H1 (cell line): ENCODE measurements around the gene NLK. TPM values are rescaled to one million over a fixed set of nuclear protein-coding genes. Genes with fewer than 3 reads are reported as not detected.

ENCODE experiments used
- CTCF ChIA-PET: fragments of 300-600 bp; sonication (Branson Sonifier 250); formaldehyde crosslinking; loops from one replicate; lab custom pipeline; 2021; ENCODE audit not compliant: partially characterized antibody; lab: Charles Lee
- POLR2A ChIA-PET: fragments of 300-600 bp; sonication (Branson Sonifier 250); formaldehyde crosslinking; loops from one replicate; lab custom pipeline; 2021; ENCODE audit warnings: inconsistent platforms; ENCODE audit not compliant: partially characterized antibody; lab: Charles Lee
- DNase-seq, 2 experiments: peaks; one replicate each; pipeline versions ENCODE4 v3.0.0 to v3.0.0-alpha.2; 2010 to 2022; ENCODE audit warnings: low spot score in 2 of 2, low read depth in 1 of 2, mixed read lengths in 1 of 2
- FAIRE-seq: peaks from 2 replicates; lab custom pipeline; 2011; peaks lifted over from hg19 to GRCh38; lab: Jason Lieb, UNC
- H2AFZ ChIP-seq: 2 replicates; pipeline ENCODE4 v1.8.1; 2012; ENCODE audit warnings: low read length, inconsistent platforms
- H2AK5ac ChIP-seq: 2 replicates; pipeline ENCODE4 v1.6.1; 2013; ENCODE audit warnings: low read depth, low read length
- H2BK120ac ChIP-seq: replicated peaks from 2 replicates; pipeline ENCODE3; 2013; ENCODE audit warnings: low read depth, low read length, inconsistent platforms
- H2BK12ac ChIP-seq: 2 replicates; pipeline ENCODE4 v1.6.1; 2013; ENCODE audit warnings: low read depth, low read length
- H2BK15ac ChIP-seq: 2 replicates; pipeline ENCODE4 v1.6.1; 2013; ENCODE audit warnings: low read length
- H2BK20ac ChIP-seq: 2 replicates; pipeline ENCODE4 v1.6.1; 2013; ENCODE audit warnings: low read length
- H2BK5ac ChIP-seq: 2 replicates; pipeline ENCODE4 v1.6.1; 2013; ENCODE audit warnings: low read depth, low read length
- H3K14ac ChIP-seq: 2 replicates; pipeline ENCODE4 v1.6.1; 2013; ENCODE audit warnings: inconsistent platforms; ENCODE audit not compliant: insufficient read length
- H3K18ac ChIP-seq: 2 replicates; pipeline ENCODE4 v1.6.1; 2013; ENCODE audit warnings: low read length; ENCODE audit errors: extremely low read depth
- H3K23ac ChIP-seq: 2 replicates; pipeline ENCODE4 v1.6.1; 2013; ENCODE audit warnings: inconsistent platforms; ENCODE audit not compliant: insufficient read length
- H3K23me2 ChIP-seq: 2 replicates; pipeline ENCODE4 v1.6.1; 2013; ENCODE audit warnings: low read depth, low read length
- H3K27ac ChIP-seq: 2 replicates; pipeline ENCODE4 v1.6.1; 2011; ENCODE audit warnings: low read depth, low read length, inconsistent platforms
- H3K27me3 ChIP-seq, 4 experiments: replicated peaks in 1 of 4; 1 replicate in 1 of 4; 2 replicates in 3 of 4; pipeline versions ENCODE4 v1.6.1 to v1.8.1; 2011 to 2013; ENCODE audit warnings: low read length in 3 of 4, mild to moderate bottlenecking in 3 of 4, inconsistent platforms in 2 of 4, mixed read lengths in 2 of 4, moderate library complexity in 1 of 4; ENCODE audit not compliant: control insufficient read depth in 3 of 4, insufficient read depth in 3 of 4; ENCODE audit errors: extremely low read depth in 1 of 4
- H3K36me3 ChIP-seq, 4 experiments: 2 replicates each; pipeline versions ENCODE4 v1.6.1 to v1.8.1; 2011 to 2013; ENCODE audit warnings: mild to moderate bottlenecking in 4 of 4, low read length in 3 of 4, moderate library complexity in 2 of 4, control low read depth in 1 of 4, inconsistent platforms in 1 of 4; ENCODE audit not compliant: insufficient read depth in 4 of 4, control insufficient read depth in 2 of 4
- H3K4ac ChIP-seq: replicated peaks from 2 replicates; pipeline ENCODE3; 2013; ENCODE audit warnings: low read length, low read depth, mixed read lengths, inconsistent platforms; ENCODE audit not compliant: insufficient read length
- H3K4me1 ChIP-seq, 4 experiments: replicated peaks in 1 of 4; 1 replicate in 1 of 4; 2 replicates in 3 of 4; pipeline versions ENCODE4 v1.6.1 to v1.8.1; 2011 to 2013; ENCODE audit warnings: low read length in 3 of 4, inconsistent platforms in 2 of 4, mixed read lengths in 1 of 4; ENCODE audit not compliant: insufficient read depth in 4 of 4, control insufficient read depth in 3 of 4
- H3K4me2 ChIP-seq, 2 experiments: 2 replicates each; pipeline versions ENCODE4 v1.6.1 to v1.8.1; 2011 to 2013; ENCODE audit warnings: low read depth in 2 of 2, low read length in 2 of 2, control low read depth in 1 of 2, inconsistent platforms in 1 of 2, mild to moderate bottlenecking in 1 of 2; ENCODE audit not compliant: insufficient read depth in 1 of 2
- H3K4me3 ChIP-seq, 4 experiments: fragments of 200-600, 300-600 bp in 1 of 4; sonication (generic), shearing (Covaris generic), sonication (Bioruptor Twin) in 1 of 4; 2 replicates each; pipeline versions ENCODE4 v1.5.1 to v1.8.1; 2011 to 2016; ENCODE audit warnings: low read length in 4 of 4, low read depth in 3 of 4, control low read depth in 2 of 4, inconsistent platforms in 2 of 4, mild to moderate bottlenecking in 2 of 4, mixed read lengths in 1 of 4, moderate library complexity in 1 of 4; ENCODE audit not compliant: insufficient read depth in 2 of 4; ENCODE audit errors: extremely low read depth in 1 of 4
- H3K56ac ChIP-seq: replicated peaks from 2 replicates; pipeline ENCODE3; 2013; ENCODE audit warnings: low read depth, mild to moderate bottlenecking, mixed read lengths, low read length, inconsistent platforms; ENCODE audit not compliant: insufficient read length
- H3K79me1 ChIP-seq: 2 replicates; pipeline ENCODE4 v1.6.1; 2013; ENCODE audit warnings: low read depth, low read length, control low read depth
- H3K79me2 ChIP-seq, 2 experiments: 2 replicates each; pipeline versions ENCODE4 v1.6.1 to v1.8.1; 2012 to 2013; ENCODE audit warnings: low read length in 2 of 2, mild to moderate bottlenecking in 2 of 2, inconsistent platforms in 1 of 2; ENCODE audit not compliant: insufficient read depth in 2 of 2, control insufficient read depth in 1 of 2
- H3K9ac ChIP-seq, 4 experiments: replicated peaks in 1 of 4; 1 replicate in 1 of 4; 2 replicates in 3 of 4; pipeline versions ENCODE4 v1.6.1 to v1.8.1; 2011 to 2013; ENCODE audit warnings: low read depth in 3 of 4, low read length in 3 of 4, control low read depth in 2 of 4, mild to moderate bottlenecking in 2 of 4, moderate library complexity in 2 of 4, inconsistent platforms in 1 of 4; ENCODE audit errors: extremely low read depth in 1 of 4
- H3K9me3 ChIP-seq, 2 experiments: 2 replicates each; pipeline versions ENCODE4 v1.6.1 to v1.8.1; 2012 to 2013; ENCODE audit warnings: mild to moderate bottlenecking in 2 of 2, moderate library complexity in 2 of 2, control low read depth in 1 of 2, inconsistent platforms in 1 of 2, low read depth in 1 of 2, low read length in 1 of 2, mixed read lengths in 1 of 2; ENCODE audit not compliant: insufficient read depth in 2 of 2
- H4K20me1 ChIP-seq, 2 experiments: replicated peaks in 1 of 2; 2 replicates each; pipeline versions ENCODE3 to v1.8.1; 2011 to 2013; ENCODE audit warnings: inconsistent platforms in 2 of 2, low read length in 2 of 2, mild to moderate bottlenecking in 1 of 2; ENCODE audit not compliant: insufficient read depth in 2 of 2, control insufficient read depth in 1 of 2
- H4K5ac ChIP-seq: 2 replicates; pipeline ENCODE4 v1.6.1; 2013; ENCODE audit warnings: low read length, low read depth, mixed read lengths, inconsistent platforms; ENCODE audit not compliant: insufficient read length
- H4K8ac ChIP-seq: 2 replicates; pipeline ENCODE4 v1.8.0; 2013; ENCODE audit warnings: mild to moderate bottlenecking, moderate library complexity, low read length, inconsistent platforms; ENCODE audit not compliant: insufficient read depth; ENCODE audit errors: extremely low read depth
- H4K91ac ChIP-seq: replicated peaks from 2 replicates; pipeline ENCODE3; 2013; ENCODE audit warnings: low read length, mixed read lengths, inconsistent platforms; ENCODE audit not compliant: insufficient read length
- FOSL1 ChIP-seq: IDR thresholded peaks from 2 replicates; pipeline ENCODE4 v1.6.1; 2011; ENCODE audit warnings: mild to moderate bottlenecking, low read depth, low read length, moderate library complexity; ENCODE audit not compliant: insufficient read depth
- MAFK ChIP-seq: IDR thresholded peaks from 2 replicates; pipeline ENCODE4 v1.6.1; 2012; ENCODE audit warnings: low read depth, mild to moderate bottlenecking, improper control_type of control experiment, low read length
- RFX5 ChIP-seq: IDR thresholded peaks from 2 replicates; pipeline ENCODE4 v1.6.1; 2011; ENCODE audit warnings: low read depth, low read length, improper control_type of control experiment, borderline replicate concordance
- WGBS, 2 experiments: shearing (Covaris generic) in 1 of 2; methylation state at CpG; one replicate each; pipeline versions ENCODE4 v1.1.6 to v1.1.7; 2013 to 2015; ENCODE audit warnings: low lambda C conversion rate in 2 of 2, mixed read lengths in 2 of 2, inconsistent platforms in 1 of 2, low coverage in 1 of 2, missing lambda C conversion rate in 1 of 2; ENCODE audit not compliant: insufficient replicate concordance in 2 of 2, insufficient coverage in 1 of 2, insufficient read length in 1 of 2; ENCODE audit errors: extremely low coverage in 1 of 2, missing lambda C conversion rate in 1 of 2; 5-methylcytosine and 5-hydroxymethylcytosine counted together
- polyA plus RNA-seq, 7 experiments: library from polyadenylated mRNA; depleted of rRNA in 3 of 7; stranded (reverse) in 5 of 7; unstranded in 2 of 7; fragments of >200 nt in 5 of 7; fragments of 200-250 nt in 2 of 7; gene quantifications; 1 replicate in 5 of 7; 2 replicates in 1 of 7; 4 replicates in 1 of 7; pipeline versions ENCODE4 v1.2.1 to v1.2.3, GENCODE V29; 2011 to 2013; ENCODE audit warnings: missing spikeins in 2 of 7, mixed read lengths in 2 of 7
- total RNA-seq: library from RNA; stranded (reverse); fragmentation: NEBNext Ultra II Directional; extraction: Animal tissue kit (Norgen Biotek cat#: 25700); gene quantifications from 2 replicates; pipeline ENCODE4 v1.2.1, GENCODE V29; 2021

Gene NLK
- total and polyA plus RNA-seq, 2 of the 8 experiments (the other 6 are each of a cell fraction or from before 2014, with no cell fraction given): 30.8 to 49.9 TPM

GRCh38 chr17:28112606-28113005, 70.1 kb downstream of the NLK start:
- Histone ChIP-seq H2AFZ (no peak overlapping the region), H3K79me2 (peaks cover 0 to 78% of the 10 kb centered on the region in 2 experiments; a peak in 3 of 4 replicates), H3K23me2 (no peaks in the 10 kb centered on the region; the same call in 1 of the 2 replicates), H4K8ac (no peak overlapping the region), H3K79me1 (peaks cover 6% of the 10 kb centered on the region; the same call in 1 of the 2 replicates), H4K91ac (no peak overlapping the region), H3K23ac (no peak overlapping the region), H4K20me1 (peaks cover 4 to 5% of the 10 kb centered on the region in 2 experiments), H3K27me3 (no peaks in the 10 kb centered on the region), H3K36me3 (no peaks in the 10 kb centered on the region), H3K18ac (no peak overlapping the region), H3K4me1 (peaks cover 2 to 23% (median 13%) of the 10 kb centered on the region in 4 experiments; a peak in 5 of 7 replicates), H3K56ac (no peak overlapping the region), H2BK20ac (no peak overlapping the region), H3K4me2 (peak overlapping the region in 1 of 2 experiments; percentile 28; a peak in 1 of 4 replicates), H2BK12ac (no peak overlapping the region), H3K27ac (no peak overlapping the region), H2AK5ac (no peak overlapping the region), H2BK120ac (no peak overlapping the region), H3K4me3 (no peak overlapping the region), H3K14ac (no peak overlapping the region), H3K4ac (no peak overlapping the region), H2BK15ac (no peak overlapping the region), H3K9ac (no peak overlapping the region), H4K5ac (no peak overlapping the region), H3K9me3 (no peaks in the 10 kb centered on the region), H2BK5ac (no peak overlapping the region)
- WGBS, 2 experiments: 82% methylated on average over 2 of the region's 2 CpGs; no CpG with 5 or more reads in 1 of the 2 experiments
- TF ChIP-seq MAFK (0 out of 2 replicates have a peak, but pooled peaks have one; percentile 22), FOSL1 (no peak), RFX5 (no peak)
- FAIRE-seq (no peak), DNase-seq (no peak)
- POLR2A ChIA-PET: interaction anchor here (0.7 kb wide), 2 partner anchors 20 to 593 kb away, joined by 3 read pairs; no protein-coding TSS in a partner anchor
- CTCF ChIA-PET: interaction anchor here (1.4 kb wide), 2 partner anchors 24 to 356 kb away, joined by 3 to 4 read pairs; no protein-coding TSS in a partner anchor
